HepG2 (cell line): ENCODE data around the gene EGLN2. TPM values are rescaled to one million over a fixed set of nuclear protein-coding genes. Genes with fewer than 3 reads are reported as not detected.

Experiments
- CC2D1A ChIP-seq: sonication (generic); formaldehyde crosslinking; IDR thresholded peaks from 2 replicates; pipeline ENCODE4 v1.8.1; 2023; ENCODE audit warnings: mild to moderate bottlenecking, missing genetic modification reagents
- ISL2 ChIP-seq: sonication (generic); formaldehyde crosslinking; IDR thresholded peaks from 2 replicates; pipeline ENCODE4 v1.5.0; 2020; ENCODE audit warnings: missing genetic modification reagents
- ISX ChIP-seq: sonication (generic); formaldehyde crosslinking; conservative IDR thresholded peaks from 2 replicates; pipeline ENCODE4 v1.5.0; 2020; ENCODE audit warnings: missing genetic modification reagents
- MAFK ChIP-seq, 2 experiments: IDR thresholded peaks in 1 of 2; conservative IDR thresholded peaks in 1 of 2; 2 replicates each; pipeline ENCODE4 v1.6.1; 2011; ENCODE audit warnings: improper control_type of control experiment in 2 of 2, low read length in 2 of 2
- NRL ChIP-seq: sonication (generic); formaldehyde crosslinking; IDR thresholded peaks from 2 replicates; pipeline ENCODE4 v1.5.0; 2020; ENCODE audit warnings: missing genetic modification reagents, mild to moderate bottlenecking, moderate library complexity, borderline replicate concordance
- PLRG1 ChIP-seq: fragments of 450-650 bp; conservative IDR thresholded peaks from 2 replicates; pipeline ENCODE4 v1.6.1; 2016
- POLR2G ChIP-seq: fragments of 200-400 bp; formaldehyde crosslinking; IDR thresholded peaks from 2 replicates; pipeline ENCODE4 v1.6.1; 2018; ENCODE audit warnings: mild to moderate bottlenecking, low read depth, low read length, moderate library complexity
- RBFOX2 ChIP-seq: fragments of 200-400 bp; formaldehyde crosslinking; IDR thresholded peaks from 2 replicates; pipeline ENCODE4 v1.6.1; 2017; ENCODE audit warnings: low read depth, mild to moderate bottlenecking, low read length
- REXO4 ChIP-seq: sonication (generic); formaldehyde crosslinking; IDR thresholded peaks from 2 replicates; pipeline ENCODE4 v1.8.0; 2022; ENCODE audit warnings: missing genetic modification reagents, mild to moderate bottlenecking, borderline replicate concordance
- ZKSCAN1 ChIP-seq: fragments of 150-350 bp; IDR thresholded peaks from 2 replicates; pipeline ENCODE4 v1.6.1; 2014; ENCODE audit warnings: low read length
- ZNF12 ChIP-seq: sonication (generic); formaldehyde crosslinking; IDR thresholded peaks from 2 replicates; pipeline ENCODE4 v1.5.0; 2020; ENCODE audit warnings: missing genetic modification reagents
- ZNF326 ChIP-seq: sonication (generic); formaldehyde crosslinking; IDR thresholded peaks from 2 replicates; pipeline ENCODE4 v1.4.0; 2020; ENCODE audit warnings: missing genetic modification reagents, borderline replicate concordance
- ZNF329 ChIP-seq: sonication (generic); formaldehyde crosslinking; IDR thresholded peaks from 2 replicates; pipeline ENCODE4 v1.9.0; 2021; ENCODE audit warnings: low read depth, mild to moderate bottlenecking, missing genetic modification reagents
- ZNF430 ChIP-seq: sonication (generic); formaldehyde crosslinking; IDR thresholded peaks from 2 replicates; pipeline ENCODE4 v1.9.0; 2021; ENCODE audit warnings: mild to moderate bottlenecking, missing genetic modification reagents
- ZNF546 ChIP-seq: sonication (generic); formaldehyde crosslinking; conservative IDR thresholded peaks from 2 replicates; pipeline ENCODE4 v1.8.1; 2023; ENCODE audit warnings: mild to moderate bottlenecking, missing genetic modification reagents
- ZNF724P ChIP-seq: sonication (generic); formaldehyde crosslinking; IDR thresholded peaks from 2 replicates; pipeline ENCODE4 v1.8.0; 2022; ENCODE audit warnings: missing genetic modification reagents, borderline replicate concordance
- ZNF839 ChIP-seq: sonication (generic); formaldehyde crosslinking; IDR thresholded peaks from 2 replicates; pipeline ENCODE4 v1.4.0; 2020; ENCODE audit warnings: missing genetic modification reagents, mild to moderate bottlenecking, borderline replicate concordance
- polyA plus RNA-seq, 8 experiments: library from polyadenylated mRNA; depleted of rRNA in 3 of 8; stranded (reverse) in 7 of 8; unstranded in 1 of 8; fragments of >200 nt; fragmentation: Illumina TruSeq in 4 of 8; extraction: Trizol in 4 of 8; gene quantifications; 2 replicates each; pipeline versions ENCODE4 v1.2.1 to v1.2.3, GENCODE V29; 2011 to 2016; ENCODE audit warnings: low read depth in 4 of 8, missing spikeins in 1 of 8, mixed read lengths in 1 of 8; ENCODE audit not compliant: insufficient read depth in 1 of 8
- total RNA-seq, 5 experiments: library from RNA; depleted of rRNA; stranded (reverse); fragments of >200 nt; fragmentation: Illumina TruSeq; extraction: Trizol; gene quantifications; 2 replicates each; pipeline ENCODE4 v1.2.3, GENCODE V29; 2016; ENCODE audit warnings: low read depth in 1 of 5
- TF ChIP-seq, protein P1 (sequence below): sonication (generic); formaldehyde crosslinking; IDR thresholded peaks from 2 replicates; pipeline ENCODE4 v1.5.1; 2020; ENCODE audit warnings: missing genetic modification reagents, mild to moderate bottlenecking, borderline replicate concordance
- TF ChIP-seq, protein P2 (sequence below): sonication (generic); formaldehyde crosslinking; IDR thresholded peaks from 2 replicates; pipeline ENCODE4 v1.4.0; 2020; ENCODE audit warnings: missing genetic modification reagents; ENCODE audit errors: not compliant biosample characterization
- TF ChIP-seq, protein P3 (sequence below): sonication (generic); formaldehyde crosslinking; IDR thresholded peaks from 2 replicates; pipeline ENCODE4 v1.8.0; 2022; ENCODE audit warnings: missing genetic modification reagents, low read depth, mild to moderate bottlenecking, borderline replicate concordance
- TF ChIP-seq, protein P4 (sequence below): sonication (generic); formaldehyde crosslinking; IDR thresholded peaks from 2 replicates; pipeline ENCODE4 v1.5.0; 2020; ENCODE audit warnings: mild to moderate bottlenecking, missing genetic modification reagents
- TF ChIP-seq, protein P5 (sequence below): sonication (generic); formaldehyde crosslinking; IDR thresholded peaks from 2 replicates; pipeline ENCODE4 v1.4.0; 2020; ENCODE audit warnings: missing genetic modification reagents

The EGLN2 gene
- total and polyA plus RNA-seq, 2 of the 13 experiments (the other 11 are each of a cell fraction or from before 2014, with no cell fraction given), result 16.5 to 40.8 TPM

DNA sequence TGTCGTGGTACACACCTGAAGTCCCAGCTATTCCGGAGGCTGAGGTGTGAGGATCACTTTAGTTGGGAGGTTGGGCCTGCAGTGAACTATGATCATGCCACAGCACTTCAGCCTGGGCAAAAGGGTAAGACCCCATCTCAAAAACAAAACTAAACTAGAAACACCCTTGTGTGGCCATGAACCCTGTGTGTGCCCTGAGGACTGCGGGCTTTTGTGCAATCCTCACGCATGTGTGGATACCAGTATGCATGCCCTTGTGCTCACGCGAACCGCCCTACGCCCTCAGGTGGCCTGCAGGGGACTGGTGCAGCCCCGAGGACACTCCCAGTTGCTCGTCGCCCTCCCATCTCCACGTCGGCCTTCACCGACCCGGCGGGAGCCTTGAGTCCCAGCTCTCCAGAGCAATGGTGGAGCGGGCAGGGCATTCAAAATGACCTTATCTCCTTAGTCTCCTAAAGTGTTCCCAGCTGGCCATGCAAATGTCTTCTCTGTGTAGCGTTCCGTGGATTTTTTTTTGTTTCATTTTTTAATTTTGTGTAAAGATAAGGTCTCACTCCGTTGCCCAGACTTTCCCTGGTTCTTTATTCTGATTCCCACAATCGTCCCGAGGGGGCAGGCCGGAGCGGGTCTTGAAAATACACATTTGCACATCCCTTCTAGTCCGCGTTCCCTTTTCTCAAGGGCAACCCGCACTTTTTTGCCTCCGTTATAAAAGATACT is 868 bp upstream of the EGLN2 start (continued):
- TF ChIP-seq, protein P1, sequence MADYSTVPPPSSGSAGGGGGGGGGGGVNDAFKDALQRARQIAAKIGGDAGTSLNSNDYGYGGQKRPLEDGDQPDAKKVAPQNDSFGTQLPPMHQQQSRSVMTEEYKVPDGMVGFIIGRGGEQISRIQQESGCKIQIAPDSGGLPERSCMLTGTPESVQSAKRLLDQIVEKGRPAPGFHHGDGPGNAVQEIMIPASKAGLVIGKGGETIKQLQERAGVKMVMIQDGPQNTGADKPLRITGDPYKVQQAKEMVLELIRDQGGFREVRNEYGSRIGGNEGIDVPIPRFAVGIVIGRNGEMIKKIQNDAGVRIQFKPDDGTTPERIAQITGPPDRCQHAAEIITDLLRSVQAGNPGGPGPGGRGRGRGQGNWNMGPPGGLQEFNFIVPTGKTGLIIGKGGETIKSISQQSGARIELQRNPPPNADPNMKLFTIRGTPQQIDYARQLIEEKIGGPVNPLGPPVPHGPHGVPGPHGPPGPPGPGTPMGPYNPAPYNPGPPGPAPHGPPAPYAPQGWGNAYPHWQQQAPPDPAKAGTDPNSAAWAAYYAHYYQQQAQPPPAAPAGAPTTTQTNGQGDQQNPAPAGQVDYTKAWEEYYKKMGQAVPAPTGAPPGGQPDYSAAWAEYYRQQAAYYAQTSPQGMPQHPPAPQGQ (CRISPR knock-in tag), result no peak
- TF ChIP-seq ZNF839 (CRISPR knock-in tag), result 0 out of 2 replicates have a peak, but pooled peaks have one; percentile 25
- 0 out of 2 replicates have a peak, but pooled peaks have one; percentile 17 for TF ChIP-seq ZKSCAN1
- no peak for TF ChIP-seq ZNF329
- TF ChIP-seq PLRG1, result no peak
- TF ChIP-seq ZNF430, result 0 out of 2 replicates have a peak, but pooled peaks have one; percentile 2
- TF ChIP-seq ZNF326 (CRISPR knock-in tag), result no peak
- TF ChIP-seq MAFK (conservative IDR thresholded peaks at IDR 0.05 in 1 of 2, IDR thresholded peaks at IDR 0.05 in 1 of 2; ENCODE audit: low read length in 2 of 2), result no peak
- TF ChIP-seq RBFOX2, result peak; percentile 60
- TF ChIP-seq, protein P2, sequence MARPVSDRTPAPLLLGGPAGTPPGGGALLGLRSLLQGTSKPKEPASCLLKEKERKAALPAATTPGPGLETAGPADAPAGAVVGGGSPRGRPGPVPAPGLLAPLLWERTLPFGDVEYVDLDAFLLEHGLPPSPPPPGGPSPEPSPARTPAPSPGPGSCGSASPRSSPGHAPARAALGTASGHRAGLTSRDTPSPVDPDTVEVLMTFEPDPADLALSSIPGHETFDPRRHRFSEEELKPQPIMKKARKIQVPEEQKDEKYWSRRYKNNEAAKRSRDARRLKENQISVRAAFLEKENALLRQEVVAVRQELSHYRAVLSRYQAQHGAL (CRISPR knock-in tag), result no peak
- TF ChIP-seq, protein P3, sequence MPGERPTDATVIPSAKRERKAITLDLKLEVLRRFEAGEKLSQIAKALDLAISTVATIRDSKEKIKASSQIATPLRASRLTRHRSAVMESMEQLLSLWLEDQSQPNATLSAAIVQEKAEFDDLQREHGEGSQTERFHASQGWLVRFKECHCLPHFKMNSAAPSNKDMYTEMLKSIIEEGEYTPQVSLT (CRISPR knock-in tag), result no peak
- no peak; the same call in 1 of the 2 replicates for TF ChIP-seq ISL2 (CRISPR knock-in tag)
- TF ChIP-seq, protein P4, sequence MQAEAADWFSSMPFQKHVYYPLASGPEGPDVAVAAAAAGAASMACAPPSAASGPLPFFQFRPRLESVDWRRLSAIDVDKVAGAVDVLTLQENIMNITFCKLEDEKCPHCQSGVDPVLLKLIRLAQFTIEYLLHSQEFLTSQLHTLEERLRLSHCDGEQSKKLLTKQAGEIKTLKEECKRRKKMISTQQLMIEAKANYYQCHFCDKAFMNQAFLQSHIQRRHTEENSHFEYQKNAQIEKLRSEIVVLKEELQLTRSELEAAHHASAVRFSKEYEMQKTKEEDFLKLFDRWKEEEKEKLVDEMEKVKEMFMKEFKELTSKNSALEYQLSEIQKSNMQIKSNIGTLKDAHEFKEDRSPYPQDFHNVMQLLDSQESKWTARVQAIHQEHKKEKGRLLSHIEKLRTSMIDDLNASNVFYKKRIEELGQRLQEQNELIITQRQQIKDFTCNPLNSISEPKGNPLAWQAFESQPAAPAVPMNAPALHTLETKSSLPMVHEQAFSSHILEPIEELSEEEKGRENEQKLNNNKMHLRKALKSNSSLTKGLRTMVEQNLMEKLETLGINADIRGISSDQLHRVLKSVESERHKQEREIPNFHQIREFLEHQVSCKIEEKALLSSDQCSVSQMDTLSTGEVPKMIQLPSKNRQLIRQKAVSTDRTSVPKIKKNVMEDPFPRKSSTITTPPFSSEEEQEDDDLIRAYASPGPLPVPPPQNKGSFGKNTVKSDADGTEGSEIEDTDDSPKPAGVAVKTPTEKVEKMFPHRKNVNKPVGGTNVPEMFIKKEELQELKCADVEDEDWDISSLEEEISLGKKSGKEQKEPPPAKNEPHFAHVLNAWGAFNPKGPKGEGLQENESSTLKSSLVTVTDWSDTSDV (CRISPR knock-in tag), result no peak
- TF ChIP-seq ZNF724P (CRISPR knock-in tag), result peak; percentile 47; the same call in 1 of the 2 replicates
- TF ChIP-seq, protein P5, sequence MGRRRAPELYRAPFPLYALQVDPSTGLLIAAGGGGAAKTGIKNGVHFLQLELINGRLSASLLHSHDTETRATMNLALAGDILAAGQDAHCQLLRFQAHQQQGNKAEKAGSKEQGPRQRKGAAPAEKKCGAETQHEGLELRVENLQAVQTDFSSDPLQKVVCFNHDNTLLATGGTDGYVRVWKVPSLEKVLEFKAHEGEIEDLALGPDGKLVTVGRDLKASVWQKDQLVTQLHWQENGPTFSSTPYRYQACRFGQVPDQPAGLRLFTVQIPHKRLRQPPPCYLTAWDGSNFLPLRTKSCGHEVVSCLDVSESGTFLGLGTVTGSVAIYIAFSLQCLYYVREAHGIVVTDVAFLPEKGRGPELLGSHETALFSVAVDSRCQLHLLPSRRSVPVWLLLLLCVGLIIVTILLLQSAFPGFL (CRISPR knock-in tag), result no peak
- TF ChIP-seq ZNF12 (CRISPR knock-in tag), result peak; percentile 52; the same call in 1 of the 2 replicates
- no peak for TF ChIP-seq ZNF546 (CRISPR knock-in tag)
- TF ChIP-seq NRL (CRISPR knock-in tag), result no peak
- no peak for TF ChIP-seq REXO4 (CRISPR knock-in tag)
- peak; percentile 61; the same call in 1 of the 2 replicates for TF ChIP-seq ISX (CRISPR knock-in tag)
- peak; percentile 74 for TF ChIP-seq POLR2G
- TF ChIP-seq CC2D1A (CRISPR knock-in tag), result peak; percentile 75; the same call in 1 of the 2 replicates
